ENCODE measurements around the gene KHDC1.
"Not testable (repeated sequence)": the region's sequence is repeated elsewhere in the genome, so short reads cannot be mapped to it uniquely, and the experiment has no call there.

The KHDC1 gene, protein sequence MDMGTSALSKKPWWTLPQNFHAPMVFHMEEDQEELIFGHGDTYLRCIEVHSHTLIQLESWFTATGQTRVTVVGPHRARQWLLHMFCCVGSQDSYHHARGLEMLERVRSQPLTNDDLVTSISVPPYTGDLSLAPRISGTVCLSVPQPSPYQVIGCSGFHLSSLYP

DNA sequence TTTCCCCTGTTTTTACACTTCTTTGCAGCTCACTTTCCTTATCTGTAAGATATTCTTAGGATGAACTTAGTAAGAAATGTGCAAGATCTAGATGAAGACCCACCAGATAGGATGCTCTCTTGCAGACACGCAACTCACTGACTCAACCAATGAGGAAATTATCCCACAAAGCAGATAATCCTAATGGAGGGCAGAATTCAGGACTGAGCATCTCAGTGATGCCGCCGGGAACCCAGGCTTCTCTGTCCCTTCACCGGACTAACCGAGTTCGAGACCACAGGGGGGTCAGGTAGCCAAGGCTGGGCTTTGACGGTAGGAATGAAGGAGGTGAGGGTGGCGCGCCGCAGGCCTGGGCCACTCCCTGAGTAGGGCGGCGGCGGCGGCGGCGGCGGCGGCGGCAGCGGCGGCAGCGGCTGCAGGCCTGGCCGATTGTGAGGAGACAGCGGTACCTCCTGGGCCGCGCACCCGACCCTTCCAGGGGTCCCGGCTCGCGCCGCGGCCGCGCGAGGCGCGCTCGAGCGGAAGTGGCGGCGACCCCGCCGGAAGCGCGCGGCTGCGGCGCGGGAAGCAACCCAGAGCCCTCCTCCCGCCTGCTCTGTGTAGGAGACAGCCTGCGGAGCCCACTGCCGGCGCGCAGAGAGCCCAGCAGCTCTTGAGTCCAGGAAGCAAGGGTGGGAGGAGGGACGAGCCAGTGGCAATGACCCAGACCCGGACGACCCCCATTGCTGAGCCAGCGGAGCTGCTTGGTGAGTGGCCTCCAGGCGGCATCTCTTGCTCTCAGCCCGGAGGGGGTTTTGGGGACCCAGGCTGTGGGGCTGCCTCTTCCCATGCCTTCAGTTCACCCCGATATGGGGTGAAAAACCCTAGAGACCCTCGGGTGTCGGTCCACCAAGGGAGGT is at the start of gene KHDC1:
Gene KHDC1 (minus strand): TSS at position 526 of the 899 bp plus-strand sequence. CDS start 20,679 bp downstream, outside the sequence.
- peak; percentile 83 for DNase-seq (ENCODE audit: low read depth, low spot score)

- not testable (repeated sequence) for DNase-seq (ENCODE audit: low read depth, low spot score)
Measured at GRCh38 chr6:73310503-73310845, 47.5 kb upstream of the KHDC1 start.

DNA sequence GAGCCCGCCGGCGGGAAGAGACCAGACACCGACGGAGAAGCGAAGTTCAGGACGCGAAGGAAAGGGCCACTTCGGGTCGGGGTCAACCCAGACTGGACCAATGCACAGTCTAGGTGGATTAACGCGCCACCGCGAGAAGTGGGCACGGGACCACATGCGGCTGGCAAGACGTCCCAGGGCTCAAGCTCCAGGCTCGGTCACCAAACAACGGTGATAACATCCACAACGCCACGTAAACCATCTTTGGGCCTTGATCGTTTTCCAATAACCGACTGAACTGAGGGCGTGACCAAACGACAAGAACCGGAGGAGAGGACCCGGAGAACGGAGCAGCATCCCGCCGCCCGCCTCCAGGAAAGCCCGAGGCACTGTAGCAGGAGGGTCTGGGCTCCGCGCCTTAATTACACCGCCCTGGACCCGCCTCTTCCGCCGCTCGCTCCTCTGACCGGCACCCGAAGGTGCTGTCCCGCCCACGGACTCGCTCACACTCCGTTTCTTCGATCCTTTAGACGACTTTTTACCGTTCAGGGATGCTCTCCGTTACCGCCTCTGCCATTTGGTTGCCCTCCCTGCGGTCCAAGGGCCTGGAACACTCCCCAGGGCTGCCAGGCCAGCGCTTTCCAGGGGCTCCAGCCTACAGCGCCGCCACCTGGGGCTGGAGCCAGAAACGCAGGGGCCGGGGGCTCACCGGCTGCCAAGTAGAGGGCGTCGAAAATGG is 46.9 kb upstream of the KHDC1 start:
- peak; percentile 84 for DNase-seq (ENCODE audit: low read depth, low spot score)

GRCh38 chr6:73309535-73309784 is 46.5 kb upstream of the KHDC1 start:
- no peak for DNase-seq (ENCODE audit: low read depth, low spot score)

- DNase-seq (ENCODE audit: low read depth, low spot score), result no peak
Measured at GRCh38 chr6:73308712-73309534, 45.9 kb upstream of the KHDC1 start.

DNA sequence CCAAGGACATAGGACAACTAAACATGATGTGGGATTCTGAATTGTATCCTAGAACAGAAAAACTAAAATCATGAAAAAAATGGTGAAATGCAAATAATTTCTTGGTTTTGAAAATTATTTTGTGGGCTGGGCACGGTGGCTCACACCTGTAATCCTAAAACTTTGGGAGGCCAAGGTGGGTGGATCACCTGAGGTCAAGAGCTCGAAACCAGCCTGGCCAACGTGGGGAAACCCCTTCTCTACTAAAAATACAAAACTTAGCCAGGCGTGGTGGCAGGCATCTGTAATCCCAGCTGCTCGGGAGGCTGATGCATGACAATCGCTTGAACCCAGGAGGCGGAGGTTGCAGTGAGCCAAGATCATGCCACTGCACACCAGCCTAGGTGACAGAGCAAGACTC is 40.8 kb upstream of the KHDC1 start:
- DNase-seq (ENCODE audit: low read depth, low spot score), result not testable (repeated sequence)

GRCh38 chr6:73302339-73302738 is 39.3 kb upstream of the KHDC1 start:
- no peak for DNase-seq (ENCODE audit: low read depth, low spot score)

DNA sequence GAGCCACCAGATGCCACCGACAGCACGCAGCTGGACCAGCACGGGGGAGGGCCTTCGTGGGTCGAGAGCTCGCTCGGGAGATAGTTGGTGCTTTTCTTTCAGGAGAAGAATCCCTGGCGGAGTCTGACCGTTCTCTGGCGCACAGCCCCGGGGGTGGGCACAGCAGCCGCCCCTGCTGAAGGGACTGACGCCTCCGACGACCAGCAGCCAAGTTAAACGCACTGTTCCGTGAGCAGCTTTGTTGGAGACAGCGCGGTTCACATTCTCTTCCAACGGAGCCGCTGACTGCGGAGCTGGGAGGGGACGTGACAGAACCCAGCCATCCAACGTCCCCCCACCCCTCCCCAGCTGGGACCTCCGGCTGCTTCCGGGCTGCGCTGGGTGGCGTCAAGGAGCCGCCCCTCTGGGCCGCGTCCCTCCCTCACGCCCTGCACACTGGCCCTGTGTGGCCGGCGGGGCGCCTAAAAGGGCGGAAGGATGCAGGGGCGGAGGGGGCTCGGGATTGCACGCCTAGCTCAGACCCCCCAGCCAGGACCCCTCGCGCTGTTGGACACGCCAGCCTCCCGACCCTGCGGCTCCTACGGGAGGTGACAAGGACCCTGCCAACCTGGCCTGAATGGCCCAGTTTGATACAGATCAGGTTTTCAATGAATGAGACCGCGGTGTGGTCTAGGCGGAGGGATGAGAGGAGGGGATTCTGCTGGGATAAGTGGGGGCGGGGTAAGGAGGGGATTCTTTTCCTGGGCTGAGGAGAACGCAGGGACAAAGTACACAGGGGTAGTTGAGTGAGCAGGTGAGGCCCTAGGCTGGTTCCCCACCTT is 36.4 kb upstream of the KHDC1 start:
- DNase-seq (ENCODE audit: low read depth, low spot score), result peak; percentile 46

DNA sequence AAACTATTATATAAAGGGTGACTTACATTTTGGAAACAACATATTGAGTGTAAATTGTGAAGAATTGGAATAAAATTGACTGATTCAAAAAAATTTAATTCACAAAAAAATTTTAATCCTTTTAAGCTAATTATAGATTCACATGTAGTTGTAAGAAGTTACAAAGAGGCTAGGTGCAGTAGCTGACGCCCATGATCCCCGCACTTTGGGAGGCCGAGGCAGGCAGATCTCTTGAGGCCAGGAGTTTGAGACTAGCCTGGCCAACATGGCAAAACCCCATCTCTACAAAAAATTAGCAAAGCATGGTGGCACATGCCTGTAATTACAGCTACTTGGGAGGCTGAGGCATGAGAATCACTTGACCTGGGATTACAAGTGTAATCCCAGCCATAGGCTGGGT is 30.3 kb upstream of the KHDC1 start:
- no peak for DNase-seq (ENCODE audit: low read depth, low spot score)

- DNase-seq (ENCODE audit: low read depth, low spot score), result no peak
Measured at GRCh38 chr6:73290435-73290834, 27.4 kb upstream of the KHDC1 start.

GRCh38 chr6:73286752-73287151 is 23.8 kb upstream of the KHDC1 start:
- no peak for DNase-seq (ENCODE audit: low read depth, low spot score)

DNA sequence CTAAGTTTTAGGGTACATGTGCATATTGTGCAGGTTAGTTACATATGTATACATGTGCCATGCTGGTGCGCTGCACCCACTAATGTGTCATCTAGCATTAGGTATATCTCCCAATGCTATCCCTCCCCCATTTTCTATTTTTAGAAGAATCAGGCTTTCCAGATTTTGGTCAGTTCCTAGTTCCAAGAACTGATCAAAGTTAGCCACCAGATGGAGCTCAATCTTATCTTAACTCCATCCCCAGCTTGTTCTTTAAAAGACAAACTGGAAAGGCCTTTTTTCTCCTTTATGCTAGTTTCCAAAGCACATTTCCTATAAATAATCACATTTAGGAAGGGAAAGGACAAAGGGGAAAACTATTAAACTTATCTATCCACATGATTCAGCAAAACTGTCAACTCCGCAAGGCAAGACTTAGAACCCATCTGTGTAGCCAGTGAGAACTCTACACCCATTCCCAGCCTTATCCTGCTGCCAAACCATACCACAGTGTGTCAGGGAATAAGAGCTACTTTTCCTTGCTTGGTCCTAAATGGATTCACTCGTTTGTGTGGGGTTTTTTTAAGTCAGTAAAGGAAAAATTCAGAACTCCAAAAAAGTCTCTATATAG is 22.8 kb upstream of the KHDC1 start:
- DNase-seq (ENCODE audit: low read depth, low spot score), result peak; percentile 71

DNA sequence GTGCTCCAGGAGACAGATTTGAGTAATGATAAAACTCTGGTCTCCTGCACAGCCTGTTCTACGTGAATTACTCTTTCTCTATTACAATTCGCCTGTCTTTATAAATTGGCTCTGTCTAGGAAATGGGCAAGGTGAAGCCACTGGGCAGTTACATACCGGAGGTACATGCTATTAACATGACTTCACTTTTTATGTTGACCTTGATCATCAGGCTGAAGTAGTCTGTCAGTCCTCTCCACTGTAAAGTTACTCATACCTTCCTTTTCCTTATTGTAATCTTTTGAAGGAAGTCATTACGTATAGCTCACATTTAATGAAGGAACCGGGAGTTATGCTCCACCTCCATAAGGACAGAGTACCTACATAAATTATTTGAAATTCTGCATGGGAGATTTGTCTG is 19.9 kb upstream of the KHDC1 start:
- DNase-seq (ENCODE audit: low read depth, low spot score), result no peak

DNA sequence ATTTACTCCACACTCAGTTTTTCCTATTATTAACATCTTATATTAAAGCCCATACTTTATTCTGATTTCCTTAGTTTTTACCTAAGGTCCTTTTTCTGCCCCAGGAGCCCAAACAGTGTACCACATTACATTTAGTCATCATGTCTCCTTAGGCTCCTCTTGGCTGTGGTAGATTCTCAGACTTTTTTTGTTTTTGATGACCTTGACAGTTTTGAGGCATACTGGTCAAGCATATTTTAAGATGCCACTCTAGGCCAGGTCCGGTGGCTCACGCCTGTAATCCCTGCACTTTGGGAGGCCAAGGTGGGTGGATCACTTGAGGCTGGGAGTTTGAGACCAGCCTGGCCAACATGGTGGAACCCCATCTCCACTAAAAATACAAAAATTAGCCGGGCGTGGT is 18.7 kb upstream of the KHDC1 start:
- DNase-seq (ENCODE audit: low read depth, low spot score), result not testable (repeated sequence)

DNA sequence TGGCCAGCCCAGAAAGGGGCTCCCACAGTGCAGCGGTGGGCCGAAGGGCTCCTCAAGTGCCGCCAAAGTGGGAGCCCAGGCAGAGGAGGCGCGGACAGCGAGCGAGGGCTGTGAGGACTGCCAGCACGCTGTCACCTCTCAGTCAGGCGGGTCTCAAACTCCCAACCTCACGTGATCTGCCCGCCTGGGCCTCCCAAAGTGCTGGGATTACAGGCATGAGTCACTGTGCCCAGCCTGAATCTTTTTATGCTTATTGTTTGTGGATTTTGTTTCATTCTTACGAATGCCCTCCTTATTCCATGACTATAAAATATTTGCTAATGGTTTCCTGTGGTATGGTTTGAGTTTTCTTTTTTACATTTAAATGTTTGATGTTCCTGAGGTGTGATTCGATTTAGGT is 6.3 kb upstream of the KHDC1 start:
- DNase-seq (ENCODE audit: low read depth, low spot score), result not testable (repeated sequence)

DNA sequence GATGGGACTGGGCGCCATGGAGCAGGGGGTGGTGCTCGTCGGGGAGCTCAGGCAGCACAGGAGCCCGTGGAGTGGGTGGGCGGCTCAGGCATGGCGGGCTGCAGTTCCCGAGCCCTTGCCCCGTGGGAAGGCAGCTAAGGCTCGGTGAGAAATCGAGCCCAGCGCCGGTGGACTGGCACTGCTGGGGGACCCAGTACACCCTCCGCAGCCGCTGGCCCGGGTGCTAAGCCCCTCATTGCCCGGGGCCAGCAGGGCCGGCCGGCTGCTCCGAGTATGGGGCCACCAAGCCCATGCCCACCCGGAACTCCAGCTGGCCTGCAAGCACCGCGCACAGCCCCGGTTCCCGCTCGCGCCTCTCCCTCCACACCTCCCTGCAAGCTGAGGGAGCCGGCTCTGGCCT is 5.9 kb upstream of the KHDC1 start:
- DNase-seq (ENCODE audit: low read depth, low spot score), result not testable (repeated sequence)

DNA sequence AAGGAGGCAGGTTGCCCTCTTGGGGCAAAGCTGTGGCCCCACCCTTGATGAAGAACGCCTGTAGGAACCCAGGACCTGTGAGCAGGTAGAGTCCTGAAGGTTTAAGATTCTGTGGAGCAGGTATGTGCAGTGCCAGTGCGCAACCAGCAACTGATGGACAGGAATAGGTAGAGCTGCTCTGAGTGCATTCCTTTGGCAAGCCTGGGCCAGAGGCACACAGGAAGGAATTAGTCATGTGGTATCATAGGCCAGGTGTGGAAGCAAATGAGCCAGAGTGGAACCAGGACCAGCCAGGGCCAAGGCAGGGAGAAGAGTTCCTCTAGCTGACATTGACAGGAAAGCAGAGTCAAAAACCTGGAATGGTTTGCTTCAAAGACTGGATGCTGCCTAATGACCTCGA is 1.4 kb upstream of the KHDC1 start:
- DNase-seq (ENCODE audit: low read depth, low spot score), result no peak

DNA sequence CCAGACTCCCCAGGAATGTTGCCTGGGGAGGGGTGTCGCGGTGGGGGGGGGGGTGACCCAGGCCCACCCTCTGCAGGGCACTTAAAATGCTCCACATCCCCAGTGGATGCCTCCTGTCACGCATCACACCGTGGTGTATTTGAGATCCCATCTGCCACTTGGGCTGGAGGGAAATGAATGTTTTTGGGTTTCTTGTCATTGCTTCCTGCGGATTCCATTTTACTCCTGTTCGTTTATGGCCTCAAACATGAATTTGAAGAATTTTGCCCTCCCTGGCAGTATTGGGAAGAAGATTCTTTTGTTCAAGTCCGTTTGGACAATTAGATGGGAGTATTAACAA is 544 bp upstream of the KHDC1 start:
- no peak for DNase-seq (ENCODE audit: low read depth, low spot score)

- no peak for DNase-seq (ENCODE audit: low read depth, low spot score)
Measured at GRCh38 chr6:73258721-73259120, 4.3 kb downstream of the KHDC1 start.

GRCh38 chr6:73254323-73254722 is 8.7 kb downstream of the KHDC1 start:
- DNase-seq (ENCODE audit: low read depth, low spot score), result not testable (repeated sequence)

- no peak for DNase-seq (ENCODE audit: low read depth, low spot score)
Measured at GRCh38 chr6:73252703-73253102, 10.3 kb downstream of the KHDC1 start.
